ENCODE results near the gene ACTR1A. TPM values are rescaled to one million over a fixed set of nuclear protein-coding genes. Genes with fewer than 3 reads are reported as not detected.

The ACTR1A gene
- total and polyA plus RNA-seq, 12 donors: 68.1 to 154 (median 106) TPM

- H3K27ac ChIP-seq: peak overlapping the region; percentile 33 to 83 (median 49)
- H3K9me3 ChIP-seq (replicated peaks in 1 of 3): no peaks in the 10 kb centered on the region
- no peak for TF ChIP-seq POLR2A (IDR thresholded peaks at IDR 0.05)
- TF ChIP-seq CTCF (IDR thresholded peaks at IDR 0.05): no peak
- no peaks in the 10 kb centered on the region for H3K27me3 ChIP-seq
- 76 to 87% (median 81%) methylated on average over 4 to 5 of the region's 5 CpGs for WGBS, 4 donors
- no peak for DNase-seq
- no peak overlapping the region for H3K4me3 ChIP-seq
- H3K36me3 ChIP-seq (replicated peaks in 1 of 2): no peaks in the 10 kb centered on the region
- intact Hi-C loops (cut with DNase I): no loop called here
- H3K4me1 ChIP-seq (replicated peaks in 1 of 2): peaks cover 4 to 29% of the 10 kb centered on the region in 2 donors
Measured at GRCh38 chr10:102453502-102453901, 49.0 kb downstream of the ACTR1A start.

GRCh38 chr10:102452672-102453340 is 49.7 kb downstream of the ACTR1A start:
- DNase-seq: peak; percentile 39 to 77 (median 71)
- Histone ChIP-seq H3K4me3 (no peak overlapping the region), H3K36me3 (replicated peaks in 1 of 2) (no peaks in the 10 kb centered on the region), H3K4me1 (replicated peaks in 1 of 2) (peaks cover 4 to 29% of the 10 kb centered on the region in 2 donors), H3K27me3 (no peaks in the 10 kb centered on the region), H3K27ac (peak overlapping the region; percentile 33 to 83 (median 49)), H3K9me3 (replicated peaks in 1 of 3) (no peaks in the 10 kb centered on the region)
- WGBS, 4 donors: 20 to 36% (median 31%) methylated on average over 2 to 3 of the region's 3 CpGs
- TF ChIP-seq POLR2A (IDR thresholded peaks at IDR 0.05) (no peak), CTCF (IDR thresholded peaks at IDR 0.05) (no peak)
- intact Hi-C loops (cut with DNase I): no loop called here

- Histone ChIP-seq H3K4me1 (replicated peaks in 1 of 2) (peaks cover 4 to 29% of the 10 kb centered on the region in 2 donors), H3K36me3 (replicated peaks in 1 of 2) (no peaks in the 10 kb centered on the region), H3K4me3 (peak within 1 kb of the TSS; percentile 46 to 96 (median 76)), H3K27ac (peak within 1 kb of the TSS; percentile 30 to 96 (median 83)), H3K9me3 (replicated peaks in 1 of 3) (no peaks in the 10 kb centered on the region), H3K27me3 (no peaks in the 10 kb centered on the region)
- TF ChIP-seq POLR2A (IDR thresholded peaks at IDR 0.05): no peak
- TF ChIP-seq CTCF (IDR thresholded peaks at IDR 0.05): no peak
- 21 to 55% (median 26%) methylated on average over 12 to 28 of the region's 28 CpGs for WGBS, 4 donors
- DNase-seq: peak in 2 of 7 donors; percentile 26 to 66
- intact Hi-C loops (cut with DNase I): no loop called here
Measured at GRCh38 chr10:102451105-102451969, 51.2 kb downstream of the ACTR1A start, which contains the start of gene C10orf95. C10orf95 (minus strand) TSS chr10:102451543; CDS start chr10:102451093, 450 bp downstream.

Measured in adrenal gland (tissue), 12 donors.